Astrocyte (in vitro differentiated cells and primary cell): ENCODE data around the gene CTBP1. TPM values are rescaled to one million over a fixed set of nuclear protein-coding genes. Genes with fewer than 3 reads are reported as not detected.

Experiments
- DNase-seq: peaks from one replicate; pipeline ENCODE4 v3.0.0-alpha.2; 2010; ENCODE audit warnings: low read depth
- FAIRE-seq: peaks from 2 replicates; lab custom pipeline; 2011; peaks lifted over from hg19 to GRCh38; lab: Jason Lieb, UNC
- H2AFZ ChIP-seq: 2 replicates; pipeline ENCODE4 v1.6.0; 2012; ENCODE audit warnings: low read depth, low read length, inconsistent platforms
- H3K27ac ChIP-seq: 2 replicates; pipeline ENCODE4 v1.5.1; 2011; ENCODE audit warnings: low read depth, low read length, inconsistent platforms
- H3K27me3 ChIP-seq: 2 replicates; pipeline ENCODE4 v1.6.0; 2011; ENCODE audit warnings: low read length, inconsistent platforms; ENCODE audit not compliant: insufficient read depth
- H3K36me3 ChIP-seq: 2 replicates; pipeline ENCODE4 v1.5.1; 2011; ENCODE audit warnings: low read length, inconsistent platforms; ENCODE audit not compliant: insufficient read depth
- H3K4me1 ChIP-seq: 2 replicates; pipeline ENCODE4 v1.5.1; 2011; ENCODE audit warnings: low read length, inconsistent platforms; ENCODE audit not compliant: insufficient read depth
- H3K4me2 ChIP-seq: 2 replicates; pipeline ENCODE4 v1.6.0; 2012; ENCODE audit warnings: low read length, inconsistent platforms
- H3K4me3 ChIP-seq: 2 replicates; pipeline ENCODE4 v1.5.1; 2011; ENCODE audit warnings: low read depth, mild to moderate bottlenecking, low read length, inconsistent platforms; ENCODE audit not compliant: insufficient read depth
- H3K79me2 ChIP-seq: 2 replicates; pipeline ENCODE4 v1.6.0; 2012; ENCODE audit warnings: mild to moderate bottlenecking, low read length, inconsistent platforms; ENCODE audit not compliant: insufficient read depth
- H3K9ac ChIP-seq: 2 replicates; pipeline ENCODE4 v1.6.0; 2012; ENCODE audit warnings: mild to moderate bottlenecking, low read length, inconsistent platforms
- H3K9me3 ChIP-seq: 2 replicates; pipeline ENCODE4 v1.5.1; 2012; ENCODE audit warnings: low read depth, mild to moderate bottlenecking, low read length, inconsistent platforms; ENCODE audit not compliant: insufficient read depth
- H4K20me1 ChIP-seq: 2 replicates; pipeline ENCODE4 v1.6.0; 2012; ENCODE audit warnings: low read length, inconsistent platforms; ENCODE audit not compliant: insufficient read depth
- H3K27ac Mint-ChIP-seq: one replicate; pipeline ENCODE4 v1.8.0; 2021; ENCODE audit warnings: mild to moderate bottlenecking, mixed read lengths; ENCODE audit not compliant: unreplicated experiment
- H3K27me3 Mint-ChIP-seq: one replicate; pipeline ENCODE4 v1.8.0; 2021; ENCODE audit warnings: low read depth, mixed read lengths; ENCODE audit not compliant: unreplicated experiment
- H3K36me3 Mint-ChIP-seq: one replicate; pipeline ENCODE4 v1.8.0; 2021; ENCODE audit warnings: low read depth, mixed read lengths; ENCODE audit not compliant: unreplicated experiment
- H3K4me1 Mint-ChIP-seq: one replicate; pipeline ENCODE4 v1.8.0; 2021; ENCODE audit warnings: low read depth, mixed read lengths; ENCODE audit not compliant: unreplicated experiment
- H3K4me3 Mint-ChIP-seq: one replicate; pipeline ENCODE4 v1.8.0; 2021; ENCODE audit warnings: mild to moderate bottlenecking, moderate library complexity, mixed read lengths; ENCODE audit not compliant: unreplicated experiment
- H3K9me3 Mint-ChIP-seq: one replicate; pipeline ENCODE4 v1.8.0; 2021; ENCODE audit warnings: mild to moderate bottlenecking, mixed read lengths; ENCODE audit not compliant: unreplicated experiment
- EZH2 ChIP-seq: IDR thresholded peaks from 2 replicates; pipeline ENCODE4 v1.6.1; 2012; ENCODE audit warnings: mild to moderate bottlenecking, low read length, inconsistent platforms; ENCODE audit not compliant: insufficient read depth
- total RNA-seq: library from RNA; stranded (reverse); gene quantifications from 2 replicates; pipeline ENCODE4 v1.2.1, GENCODE V29; 2021
- TF ChIP-seq, protein P1 (sequence below): IDR thresholded peaks from 2 replicates; pipeline ENCODE4 v1.5.1; 2011; ENCODE audit warnings: low read depth, mild to moderate bottlenecking, inconsistent platforms, low read length, moderate library complexity; ENCODE audit not compliant: insufficient read depth

The CTBP1 gene
- total RNA-seq, 1 donor from 2014 or later = 136 TPM

GRCh38 chr4:1220566-1220965 lies 28.4 kb downstream of the CTBP1 start:
- H3K9ac ChIP-seq = no peak overlapping the region
- H3K27ac ChIP-seq = no peak overlapping the region
- H3K9me3 Mint-ChIP-seq = no peaks in the 10 kb centered on the region
- no peak overlapping the region for H2AFZ ChIP-seq
- peaks cover 22% of the 10 kb centered on the region for H3K36me3 ChIP-seq
- DNase-seq (no peak), FAIRE-seq (no peak)
- H3K4me2 ChIP-seq = no peak overlapping the region
- TF ChIP-seq, protein P1, sequence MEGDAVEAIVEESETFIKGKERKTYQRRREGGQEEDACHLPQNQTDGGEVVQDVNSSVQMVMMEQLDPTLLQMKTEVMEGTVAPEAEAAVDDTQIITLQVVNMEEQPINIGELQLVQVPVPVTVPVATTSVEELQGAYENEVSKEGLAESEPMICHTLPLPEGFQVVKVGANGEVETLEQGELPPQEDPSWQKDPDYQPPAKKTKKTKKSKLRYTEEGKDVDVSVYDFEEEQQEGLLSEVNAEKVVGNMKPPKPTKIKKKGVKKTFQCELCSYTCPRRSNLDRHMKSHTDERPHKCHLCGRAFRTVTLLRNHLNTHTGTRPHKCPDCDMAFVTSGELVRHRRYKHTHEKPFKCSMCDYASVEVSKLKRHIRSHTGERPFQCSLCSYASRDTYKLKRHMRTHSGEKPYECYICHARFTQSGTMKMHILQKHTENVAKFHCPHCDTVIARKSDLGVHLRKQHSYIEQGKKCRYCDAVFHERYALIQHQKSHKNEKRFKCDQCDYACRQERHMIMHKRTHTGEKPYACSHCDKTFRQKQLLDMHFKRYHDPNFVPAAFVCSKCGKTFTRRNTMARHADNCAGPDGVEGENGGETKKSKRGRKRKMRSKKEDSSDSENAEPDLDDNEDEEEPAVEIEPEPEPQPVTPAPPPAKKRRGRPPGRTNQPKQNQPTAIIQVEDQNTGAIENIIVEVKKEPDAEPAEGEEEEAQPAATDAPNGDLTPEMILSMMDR = no peak
- no peak for TF ChIP-seq EZH2
- no peaks in the 10 kb centered on the region for H3K27me3 ChIP-seq
- H3K9me3 ChIP-seq = no peaks in the 10 kb centered on the region
- H3K27me3 Mint-ChIP-seq = no peaks in the 10 kb centered on the region
- no peaks in the 10 kb centered on the region for H3K4me1 ChIP-seq
- no peak overlapping the region for H3K4me3 Mint-ChIP-seq
- no peak overlapping the region for H3K27ac Mint-ChIP-seq
- peaks cover 9% of the 10 kb centered on the region for H3K36me3 Mint-ChIP-seq
- H3K79me2 ChIP-seq = peaks cover 19% of the 10 kb centered on the region
- H3K4me1 Mint-ChIP-seq = no peaks in the 10 kb centered on the region
- H4K20me1 ChIP-seq = peaks cover 36% of the 10 kb centered on the region
- H3K4me3 ChIP-seq = no peak overlapping the region

DNA sequence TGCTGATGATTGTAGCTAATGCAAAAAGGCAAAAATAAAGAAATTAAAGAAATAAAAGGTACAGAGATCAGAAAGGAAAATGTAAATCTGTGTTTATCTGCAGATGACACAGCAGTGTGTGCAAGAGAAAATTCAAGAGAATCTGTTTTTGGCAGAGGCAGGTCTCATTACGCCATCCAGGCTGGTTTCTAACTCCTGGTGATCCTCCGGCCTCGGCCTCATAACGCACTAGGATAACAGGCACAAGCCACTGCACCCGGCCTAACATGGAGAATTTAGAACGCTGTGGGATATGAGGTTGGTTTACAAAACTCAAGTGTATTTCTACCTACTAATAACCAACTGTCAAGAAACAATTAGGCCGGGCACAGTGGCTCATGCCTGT lies 29.4 kb downstream of the CTBP1 start:
- Mint-ChIP-seq H3K4me1 (no peaks in the 10 kb centered on the region), H3K27ac (no peak overlapping the region), H3K27me3 (no peaks in the 10 kb centered on the region), H3K4me3 (no peak overlapping the region), H3K9me3 (no peaks in the 10 kb centered on the region), H3K36me3 (peaks cover 7% of the 10 kb centered on the region)
- no peak overlapping the region for H3K9ac ChIP-seq
- H3K27ac ChIP-seq = no peak overlapping the region
- no peak overlapping the region for H2AFZ ChIP-seq
- DNase-seq (no peak), FAIRE-seq (no peak)
- H3K27me3 ChIP-seq = no peaks in the 10 kb centered on the region
- H3K4me2 ChIP-seq = no peak overlapping the region
- H4K20me1 ChIP-seq = peaks cover 32% of the 10 kb centered on the region
- peaks cover 17% of the 10 kb centered on the region for H3K79me2 ChIP-seq
- H3K4me3 ChIP-seq = no peak overlapping the region
- no peak for TF ChIP-seq EZH2
- TF ChIP-seq, protein P1 = no peak
- H3K9me3 ChIP-seq = no peaks in the 10 kb centered on the region
- H3K36me3 ChIP-seq = peaks cover 15% of the 10 kb centered on the region
- H3K4me1 ChIP-seq = no peaks in the 10 kb centered on the region

DNA sequence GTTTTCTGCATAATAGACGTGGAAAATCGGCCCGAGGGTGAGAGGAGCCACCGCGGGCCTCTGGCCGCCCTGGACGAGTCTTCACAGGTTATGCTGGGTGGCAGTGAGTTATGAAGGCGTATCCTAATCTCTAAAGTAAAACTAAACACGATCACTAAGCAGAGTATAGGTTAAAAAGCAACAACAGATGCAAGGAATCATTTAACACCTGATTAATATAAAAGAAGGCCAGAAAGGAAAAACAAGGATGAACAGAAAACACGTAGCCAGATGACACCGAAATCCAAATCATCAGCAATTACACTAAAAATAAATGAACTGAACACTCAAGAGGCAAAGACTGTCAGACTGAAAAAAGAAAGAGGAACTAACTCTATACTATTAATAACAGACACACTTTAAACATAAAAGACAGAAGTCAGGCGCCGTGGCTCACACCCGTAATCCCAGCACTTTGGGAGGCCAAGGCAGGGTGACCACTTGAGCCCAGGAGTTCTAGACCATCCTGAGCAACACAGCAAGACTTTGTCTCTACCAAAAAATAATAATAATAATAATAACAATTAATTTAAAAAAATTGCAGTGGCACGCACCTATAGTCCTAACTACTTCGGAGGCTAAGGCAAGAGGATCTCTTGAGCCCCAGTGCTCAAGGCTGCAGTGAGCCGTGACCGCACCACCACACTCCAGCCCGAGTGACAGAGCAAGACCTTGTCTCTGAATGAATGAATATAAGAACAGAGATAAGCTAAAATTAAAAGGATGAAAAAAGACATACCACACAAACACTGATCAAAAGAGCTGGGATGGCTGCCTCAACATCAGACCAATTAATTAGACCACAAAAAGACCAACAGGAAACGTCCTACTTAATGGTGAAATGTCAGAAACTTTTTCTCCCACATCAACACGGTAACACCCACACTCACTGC lies 30.0 kb downstream of the CTBP1 start:
- Histone ChIP-seq H3K4me1 (no peaks in the 10 kb centered on the region), H3K9me3 (no peaks in the 10 kb centered on the region), H2AFZ (no peak overlapping the region), H3K4me2 (no peak overlapping the region), H3K9ac (no peak overlapping the region), H3K27ac (no peak overlapping the region), H3K79me2 (peaks cover 17% of the 10 kb centered on the region), H3K27me3 (no peaks in the 10 kb centered on the region), H3K4me3 (no peak overlapping the region), H4K20me1 (peaks cover 27% of the 10 kb centered on the region), H3K36me3 (peaks cover 9% of the 10 kb centered on the region)
- H3K4me3 Mint-ChIP-seq = no peak overlapping the region
- H3K27ac Mint-ChIP-seq = peak overlapping the region; percentile 72
- H3K27me3 Mint-ChIP-seq = no peaks in the 10 kb centered on the region
- TF ChIP-seq, protein P1 = no peak
- no peak for TF ChIP-seq EZH2
- H3K9me3 Mint-ChIP-seq = no peaks in the 10 kb centered on the region
- H3K4me1 Mint-ChIP-seq = no peaks in the 10 kb centered on the region
- no peak for DNase-seq
- no peak for FAIRE-seq
- H3K36me3 Mint-ChIP-seq = peaks cover 4% of the 10 kb centered on the region
